GM10266 (cell line): Measurements from ENCODE around the gene ADNP2.

Source experiments
- DNase-seq: peaks from one replicate; pipeline ENCODE4 v3.0.0; 2012; ENCODE audit errors: extremely low spot score
- TF ChIP-seq, protein P1 (sequence below): IDR thresholded peaks from 2 replicates; pipeline ENCODE4 v1.5.1; 2012; ENCODE audit warnings: mild to moderate bottlenecking, low read depth; ENCODE audit not compliant: control insufficient read depth, insufficient read depth; ENCODE audit errors: missing control alignments

ADNP2 gene

DNA sequence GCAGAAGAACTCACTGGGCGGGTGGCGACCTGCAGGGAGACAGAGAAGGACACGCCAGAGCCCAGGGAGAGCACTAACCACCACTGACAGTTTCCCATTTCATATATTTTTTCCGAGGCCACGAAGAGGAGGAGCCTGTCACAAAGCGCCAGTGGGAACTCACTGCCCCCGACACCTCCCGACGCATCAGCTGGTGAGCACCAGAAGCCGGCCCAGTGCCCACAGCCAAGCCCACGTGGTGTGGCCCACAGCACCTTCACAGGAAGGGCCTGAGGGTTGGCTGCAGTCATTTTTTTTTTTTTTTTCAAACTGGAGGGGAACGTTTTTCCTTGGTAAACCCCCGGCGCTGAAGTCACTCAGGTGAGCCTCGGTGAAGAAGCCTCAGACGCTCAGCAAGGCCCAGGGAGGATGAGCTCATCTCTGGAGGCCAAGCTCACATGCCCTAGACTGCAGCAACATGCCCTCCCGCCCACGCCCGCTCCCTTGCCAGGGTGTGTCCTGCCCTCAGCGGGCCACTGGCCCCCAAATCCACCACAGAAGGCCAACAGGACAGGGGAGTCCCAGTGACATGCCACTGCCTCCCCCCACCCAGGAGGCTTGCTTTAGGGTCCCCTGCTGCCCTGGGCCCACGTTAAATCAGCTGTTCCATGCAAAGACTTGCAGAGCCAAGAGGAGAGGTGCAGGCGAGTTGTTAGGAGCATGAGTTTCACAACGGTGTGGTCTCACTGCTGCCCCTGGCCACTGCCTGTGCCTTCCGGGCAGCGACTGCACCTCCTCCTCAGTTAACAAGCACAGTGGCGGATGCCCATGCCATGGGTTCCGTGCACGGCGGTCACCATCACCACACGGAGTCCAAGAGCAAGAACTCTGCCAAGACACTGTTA, 70.1 kb downstream of the ADNP2 start:
- TF ChIP-seq, protein P1, sequence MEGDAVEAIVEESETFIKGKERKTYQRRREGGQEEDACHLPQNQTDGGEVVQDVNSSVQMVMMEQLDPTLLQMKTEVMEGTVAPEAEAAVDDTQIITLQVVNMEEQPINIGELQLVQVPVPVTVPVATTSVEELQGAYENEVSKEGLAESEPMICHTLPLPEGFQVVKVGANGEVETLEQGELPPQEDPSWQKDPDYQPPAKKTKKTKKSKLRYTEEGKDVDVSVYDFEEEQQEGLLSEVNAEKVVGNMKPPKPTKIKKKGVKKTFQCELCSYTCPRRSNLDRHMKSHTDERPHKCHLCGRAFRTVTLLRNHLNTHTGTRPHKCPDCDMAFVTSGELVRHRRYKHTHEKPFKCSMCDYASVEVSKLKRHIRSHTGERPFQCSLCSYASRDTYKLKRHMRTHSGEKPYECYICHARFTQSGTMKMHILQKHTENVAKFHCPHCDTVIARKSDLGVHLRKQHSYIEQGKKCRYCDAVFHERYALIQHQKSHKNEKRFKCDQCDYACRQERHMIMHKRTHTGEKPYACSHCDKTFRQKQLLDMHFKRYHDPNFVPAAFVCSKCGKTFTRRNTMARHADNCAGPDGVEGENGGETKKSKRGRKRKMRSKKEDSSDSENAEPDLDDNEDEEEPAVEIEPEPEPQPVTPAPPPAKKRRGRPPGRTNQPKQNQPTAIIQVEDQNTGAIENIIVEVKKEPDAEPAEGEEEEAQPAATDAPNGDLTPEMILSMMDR, result no peak
- DNase-seq, result no peak

- TF ChIP-seq, protein P1, result no peak
- DNase-seq, result no peak
Observed at GRCh38 chr18:80179857-80180558, 70.9 kb downstream of the ADNP2 start.

DNA sequence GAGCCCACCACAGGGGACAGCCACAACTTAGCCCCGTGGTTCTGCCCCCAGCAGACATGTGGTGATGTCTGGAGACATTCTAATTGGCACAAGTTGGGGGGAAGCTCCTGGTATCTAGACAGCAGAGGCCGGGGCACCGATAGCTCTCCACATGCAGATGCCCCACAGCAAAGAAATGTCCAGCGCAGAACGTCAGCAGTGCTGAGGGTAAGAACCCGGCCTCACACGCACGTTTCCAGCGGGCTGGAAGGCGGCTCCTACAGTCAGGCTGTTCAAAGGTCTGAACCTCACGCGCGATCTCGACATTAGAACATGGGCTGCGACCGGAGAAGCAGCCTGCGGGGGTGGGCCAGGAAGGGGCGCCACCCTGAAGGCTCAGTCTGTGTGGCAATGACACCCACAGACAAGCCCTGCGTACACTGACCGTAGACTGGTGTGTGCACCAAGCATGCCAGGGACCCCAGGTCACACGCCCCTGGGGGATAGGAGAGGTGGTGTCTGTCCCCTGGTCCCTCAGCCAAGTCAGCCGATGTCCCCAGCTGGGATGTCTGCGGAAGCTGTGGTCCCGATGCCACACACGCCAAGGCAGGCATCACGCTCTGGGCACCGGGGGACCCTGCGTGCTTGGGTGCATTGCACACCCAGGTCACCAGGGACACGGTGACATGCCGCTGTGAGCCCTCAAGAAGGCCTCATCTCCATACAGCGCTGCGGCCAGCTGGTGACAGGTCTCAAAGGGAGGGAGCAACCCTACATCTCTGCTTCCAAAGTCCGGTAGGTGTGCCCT, 71.9 kb downstream of the ADNP2 start:
- DNase-seq, result no peak
- TF ChIP-seq, protein P1, result no peak

GRCh38 chr18:80181642-80182461, 72.8 kb downstream of the ADNP2 start:
- TF ChIP-seq, protein P1, result no peak
- no peak for DNase-seq

- DNase-seq, result no peak
- TF ChIP-seq, protein P1, result no peak
Observed at GRCh38 chr18:80182855-80183254, 73.8 kb downstream of the ADNP2 start.

GRCh38 chr18:80183273-80184050, 74.4 kb downstream of the ADNP2 start:
- DNase-seq, result no peak
- TF ChIP-seq, protein P1, result no peak
